NCI-H128 (cell line): Measurements from ENCODE around the gene PLLP.
"Not testable (repeated sequence)": the region's sequence is repeated elsewhere in the genome, so short reads cannot be mapped to it uniquely, and the experiment has no call there.

Experiments used
- DNase-seq: peaks from one replicate; lab custom pipeline; 2025; ENCODE audit not compliant: unreplicated experiment; lab: John Stamatoyannopoulos, UW

PLLP gene

DNA sequence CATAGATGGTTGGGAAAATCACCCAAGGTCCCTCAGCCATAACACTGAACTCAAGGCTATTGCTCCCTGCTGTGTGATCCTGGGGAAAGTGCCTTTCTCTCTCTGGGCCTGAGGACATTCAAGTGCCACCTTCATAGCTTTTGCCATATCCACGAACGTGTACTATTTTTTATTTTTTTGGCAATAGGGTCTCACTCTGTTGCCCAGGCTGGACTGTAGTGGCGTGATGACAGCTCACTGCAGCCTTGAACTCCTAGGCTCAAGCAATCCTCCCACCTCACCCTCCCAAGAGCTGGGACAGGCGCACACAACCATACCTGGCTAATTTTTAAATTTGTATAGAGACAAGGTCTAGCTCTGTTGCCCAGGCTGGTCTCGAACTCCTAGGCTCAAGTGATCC, 10.6 kb downstream of the PLLP start:
- no peak for DNase-seq

GRCh38 chr16:57273359-57273758, 11.1 kb downstream of the PLLP start:
- no peak for DNase-seq

DNA sequence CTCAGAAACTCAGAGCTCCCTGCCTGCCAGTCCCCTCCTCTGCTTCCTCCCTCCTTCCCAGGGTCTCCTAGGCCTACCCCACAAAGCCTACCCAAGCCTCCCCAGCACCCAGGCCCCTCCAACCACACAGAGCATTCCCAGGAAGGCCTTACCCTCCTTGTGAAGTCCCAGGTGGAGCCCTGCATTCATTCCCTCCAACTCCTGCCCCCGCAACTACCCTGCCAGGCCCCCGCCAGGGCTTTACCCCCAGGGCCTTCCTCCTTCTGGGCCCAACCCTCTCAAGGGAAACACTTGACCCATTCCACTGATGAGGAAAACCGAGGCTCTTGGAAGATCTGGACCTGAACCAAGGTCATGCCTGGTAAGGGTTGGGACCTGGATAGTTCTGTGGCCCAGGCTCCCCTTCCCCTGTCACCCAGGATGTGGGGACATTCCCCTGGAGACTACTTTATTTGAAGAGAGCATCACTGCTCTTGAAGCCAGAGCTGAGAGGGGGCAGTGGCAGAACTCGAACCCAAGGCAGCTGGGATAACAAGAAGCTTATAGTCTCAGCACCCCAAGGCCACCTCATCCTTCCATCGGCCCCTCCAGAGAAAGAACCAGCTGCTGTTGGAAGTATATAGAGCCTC, 12.5 kb downstream of the PLLP start:
- DNase-seq: no peak

- no peak for DNase-seq
Measured at GRCh38 chr16:57271063-57271345, 13.5 kb downstream of the PLLP start.

GRCh38 chr16:57270221-57271062, 14.0 kb downstream of the PLLP start:
- DNase-seq: no peak

DNA sequence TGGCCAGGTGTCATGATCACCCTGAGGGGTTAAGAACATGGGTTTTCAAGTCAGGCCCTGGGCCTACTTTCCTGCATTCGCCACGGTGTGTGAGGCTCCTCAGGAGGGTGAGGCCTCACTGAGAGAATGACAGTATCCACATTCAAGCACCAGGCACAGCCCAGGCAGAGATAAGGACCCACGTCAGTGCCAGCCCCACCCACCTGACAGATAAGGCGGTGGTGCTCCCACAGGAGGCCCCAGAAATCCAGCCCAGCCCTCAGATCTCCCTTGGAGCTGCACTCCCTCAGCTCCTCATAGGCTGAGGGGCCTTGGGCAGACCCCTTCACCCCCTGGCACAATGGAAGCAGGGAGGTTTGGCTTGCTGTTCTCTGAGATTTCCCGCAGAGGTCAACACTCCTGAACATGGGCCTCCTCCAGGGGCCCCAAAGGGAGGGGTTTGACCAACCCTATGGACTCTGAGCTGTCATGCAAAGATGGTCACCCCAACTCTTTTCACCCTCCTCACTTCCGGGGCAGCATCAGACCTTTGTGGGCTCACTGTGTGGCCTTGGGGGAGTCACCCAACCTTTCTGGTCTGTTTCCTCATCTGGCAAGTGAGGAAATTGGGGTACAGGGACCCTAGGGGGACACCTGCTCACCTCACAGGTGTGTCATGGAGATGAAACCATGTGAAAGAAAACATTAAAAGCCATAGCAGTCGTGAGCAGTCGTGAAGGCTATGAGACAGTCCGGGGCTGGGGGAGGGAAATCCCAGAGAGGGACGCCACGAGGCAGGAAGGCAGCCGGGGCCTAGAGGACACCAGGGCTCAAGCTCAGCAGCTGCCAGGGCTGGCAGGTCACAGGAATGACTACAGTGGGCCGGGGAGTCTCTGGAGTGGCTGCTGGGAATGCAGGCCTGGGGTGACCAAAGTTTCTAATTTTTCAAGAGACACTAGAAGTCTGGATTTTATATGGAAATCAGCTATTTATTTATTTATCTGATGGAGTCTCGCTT, 15.4 kb downstream of the PLLP start:
- no peak for DNase-seq

DNA sequence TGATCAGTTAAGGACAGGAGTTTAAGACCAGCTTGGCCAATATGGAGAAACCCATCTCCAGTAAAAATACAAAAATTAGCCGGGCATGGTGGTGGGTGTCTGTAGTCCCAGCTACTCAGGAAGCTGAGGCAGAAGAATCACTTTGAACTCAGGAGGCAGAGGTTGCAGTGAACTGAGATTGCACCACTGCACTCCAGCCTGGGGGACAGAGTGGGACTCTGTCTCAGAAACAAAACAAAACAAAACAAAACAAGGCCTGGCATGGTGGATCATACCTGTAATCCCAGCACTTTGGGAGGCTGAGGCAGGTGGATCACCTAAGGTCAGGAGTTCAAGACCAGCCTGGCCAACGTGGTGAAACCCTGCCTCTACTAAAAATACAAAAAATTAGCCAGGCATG, 17.1 kb downstream of the PLLP start:
- not testable (repeated sequence) for DNase-seq

DNA sequence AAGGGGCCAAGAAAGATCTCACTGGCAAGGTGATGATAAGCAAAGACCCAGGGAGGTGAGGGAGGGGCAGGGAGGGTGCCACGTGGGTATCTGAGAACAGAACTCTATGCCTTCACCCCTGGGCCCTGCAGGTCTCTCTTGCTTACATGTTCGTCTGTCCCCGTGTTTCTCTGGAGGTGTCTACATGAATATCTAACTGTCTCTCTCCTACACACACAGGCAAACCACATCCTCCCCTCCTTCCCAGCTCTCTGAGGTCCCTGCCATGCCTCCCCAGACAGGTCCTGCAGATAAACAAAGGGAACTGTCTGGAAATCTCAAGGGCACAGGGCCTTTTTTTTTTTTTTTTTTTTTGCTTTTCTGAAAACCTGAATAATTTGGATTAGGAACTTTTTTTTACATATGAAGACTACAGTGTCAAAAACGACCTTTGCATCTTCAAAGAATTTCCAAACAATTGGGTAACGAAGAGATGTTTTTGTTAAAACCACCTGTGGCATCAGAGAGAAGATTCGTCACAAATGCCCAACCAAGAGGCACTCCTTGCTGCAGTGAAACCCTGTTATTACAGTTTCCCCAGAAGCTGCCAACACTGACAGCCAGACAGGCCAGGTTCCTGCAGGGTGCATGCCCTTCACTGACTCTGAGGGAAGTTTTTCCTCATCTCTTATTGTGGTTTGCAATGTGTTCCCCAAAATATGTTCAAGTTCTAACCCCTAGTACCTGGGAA, 17.8 kb downstream of the PLLP start:
- no peak for DNase-seq

GRCh38 chr16:57265850-57266530, 18.5 kb downstream of the PLLP start:
- no peak for DNase-seq

DNA sequence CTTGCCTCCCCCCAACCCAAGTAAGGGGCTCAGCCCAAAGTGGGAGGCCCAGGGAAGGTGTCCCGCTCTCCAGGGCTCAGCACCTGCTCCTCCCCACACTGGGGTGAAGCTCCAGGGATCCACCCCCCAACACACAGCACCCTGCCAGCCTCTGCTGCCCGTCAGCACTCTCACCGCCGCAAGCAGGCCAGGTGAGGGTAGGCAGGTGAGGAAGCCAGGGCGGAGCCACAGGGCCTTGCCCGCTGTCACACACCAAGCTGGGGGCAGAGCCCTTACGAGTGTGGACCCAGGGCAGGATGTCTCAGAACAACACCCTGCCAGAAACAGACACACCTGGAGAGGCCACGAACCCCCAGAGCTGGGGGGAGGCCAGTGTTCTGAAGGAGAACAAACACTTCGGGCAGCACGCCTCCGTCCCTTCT, 19.5 kb downstream of the PLLP start:
- DNase-seq: no peak

GRCh38 chr16:57264381-57264780, 20.1 kb downstream of the PLLP start:
- no peak for DNase-seq

- no peak for DNase-seq
Measured at GRCh38 chr16:57263541-57264351, 20.7 kb downstream of the PLLP start.

GRCh38 chr16:57262841-57263540, 21.5 kb downstream of the PLLP start:
- no peak for DNase-seq

- DNase-seq: no peak
Measured at GRCh38 chr16:57261806-57262205, 22.7 kb downstream of the PLLP start.

- DNase-seq: no peak
Measured at GRCh38 chr16:57260294-57260929, 24.1 kb downstream of the PLLP start.

DNA sequence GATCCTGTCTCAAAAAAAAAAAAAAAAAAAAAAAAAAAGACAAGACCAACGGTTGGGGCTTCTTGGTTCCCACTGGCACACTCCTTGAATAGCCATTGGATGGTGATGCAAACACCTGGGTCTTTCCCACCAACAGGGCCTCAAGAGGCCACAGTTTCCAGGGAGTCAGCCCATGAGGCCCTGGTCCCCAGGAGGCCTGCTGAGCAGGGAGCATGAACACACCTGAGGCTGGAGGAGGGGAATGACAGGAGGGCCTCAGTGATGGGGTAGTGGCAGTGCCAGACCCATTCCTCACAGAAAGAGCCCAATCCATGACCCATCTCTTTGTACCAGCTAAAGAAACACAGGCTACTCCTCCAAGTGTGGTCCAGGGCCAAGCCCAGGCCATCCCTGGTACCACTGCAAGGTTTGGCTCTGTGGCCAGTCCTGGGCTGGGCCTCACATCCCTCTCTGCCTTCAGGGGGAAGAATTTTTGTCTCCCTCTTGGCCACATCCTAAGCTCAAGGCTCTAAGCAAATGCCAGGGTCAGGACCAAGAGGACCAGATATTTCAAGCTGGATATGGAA, 25.5 kb downstream of the PLLP start:
- DNase-seq: no peak

- DNase-seq: no peak
Measured at GRCh38 chr16:57258226-57258909, 26.1 kb downstream of the PLLP start.
